ENCODE data around the gene RPL31. TPM values are rescaled to one million over a fixed set of nuclear protein-coding genes. Genes with fewer than 3 reads are reported as not detected.

The RPL31 gene
- total RNA-seq, 1 donor from 2014 or later, result 1,439 TPM

DNA sequence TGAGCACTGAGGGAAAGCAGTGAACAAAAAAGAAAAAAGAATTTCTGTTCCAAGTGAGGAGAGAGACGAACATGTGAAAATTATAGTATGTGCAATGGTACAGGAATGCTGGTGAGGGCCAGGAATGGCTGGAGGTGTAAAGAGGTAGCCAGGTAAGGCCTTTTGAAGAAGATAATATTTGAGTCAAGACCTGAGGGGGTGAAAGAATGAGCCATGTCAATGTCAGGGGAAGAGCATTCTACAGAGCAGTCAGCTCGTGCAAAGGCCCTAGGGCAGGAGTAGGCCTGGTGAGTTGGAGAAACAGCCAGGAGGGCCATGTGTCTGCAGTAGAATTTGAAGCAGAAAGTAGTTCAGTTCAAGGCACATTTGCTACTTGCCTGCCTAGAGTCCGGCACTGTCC is 12.4 kb upstream of the RPL31 start:
- H3K27ac Mint-ChIP-seq (ENCODE audit: unreplicated experiment), result no peak overlapping the region

DNA sequence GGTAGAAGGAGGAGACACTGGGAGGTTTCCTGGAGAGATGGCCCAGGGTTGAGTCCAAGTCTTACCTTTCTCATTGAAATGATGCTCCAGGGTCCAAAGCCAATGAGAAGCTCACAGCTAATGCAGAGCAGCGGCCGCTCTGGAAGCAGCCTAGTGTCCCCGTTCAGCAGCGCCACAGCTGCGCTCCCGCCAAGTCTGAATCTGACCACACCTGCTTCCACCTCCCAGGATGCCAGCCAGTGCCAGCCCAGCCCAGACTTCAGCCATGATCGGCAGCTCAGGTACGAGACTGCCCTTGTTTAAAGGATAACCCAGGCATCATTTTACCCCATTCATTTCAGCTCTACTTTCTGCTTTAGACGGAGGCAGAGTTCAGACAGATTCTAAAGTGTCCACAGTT is 11.9 kb upstream of the RPL31 start:
- Mint-ChIP-seq H3K9me3 (no peaks in the 10 kb centered on the region), H3K4me1 (no peaks in the 10 kb centered on the region), H3K27me3 (ENCODE audit: low read depth) (no peaks in the 10 kb centered on the region), H3K27ac (ENCODE audit: unreplicated experiment) (no peak overlapping the region), H3K36me3 (ENCODE audit: low read depth) (no peaks in the 10 kb centered on the region), H3K4me3 (no peak overlapping the region)
- TF ChIP-seq, protein P1, sequence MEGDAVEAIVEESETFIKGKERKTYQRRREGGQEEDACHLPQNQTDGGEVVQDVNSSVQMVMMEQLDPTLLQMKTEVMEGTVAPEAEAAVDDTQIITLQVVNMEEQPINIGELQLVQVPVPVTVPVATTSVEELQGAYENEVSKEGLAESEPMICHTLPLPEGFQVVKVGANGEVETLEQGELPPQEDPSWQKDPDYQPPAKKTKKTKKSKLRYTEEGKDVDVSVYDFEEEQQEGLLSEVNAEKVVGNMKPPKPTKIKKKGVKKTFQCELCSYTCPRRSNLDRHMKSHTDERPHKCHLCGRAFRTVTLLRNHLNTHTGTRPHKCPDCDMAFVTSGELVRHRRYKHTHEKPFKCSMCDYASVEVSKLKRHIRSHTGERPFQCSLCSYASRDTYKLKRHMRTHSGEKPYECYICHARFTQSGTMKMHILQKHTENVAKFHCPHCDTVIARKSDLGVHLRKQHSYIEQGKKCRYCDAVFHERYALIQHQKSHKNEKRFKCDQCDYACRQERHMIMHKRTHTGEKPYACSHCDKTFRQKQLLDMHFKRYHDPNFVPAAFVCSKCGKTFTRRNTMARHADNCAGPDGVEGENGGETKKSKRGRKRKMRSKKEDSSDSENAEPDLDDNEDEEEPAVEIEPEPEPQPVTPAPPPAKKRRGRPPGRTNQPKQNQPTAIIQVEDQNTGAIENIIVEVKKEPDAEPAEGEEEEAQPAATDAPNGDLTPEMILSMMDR (conservative IDR thresholded peaks at IDR 0.05), result no peak
- DNase-seq (ENCODE audit: low read depth, low spot score), result no peak

More for the DNA sequence above, 12.4 kb upstream of the RPL31 start:
- TF ChIP-seq, protein P1 (conservative IDR thresholded peaks at IDR 0.05), result no peak
- Mint-ChIP-seq H3K36me3 (ENCODE audit: low read depth) (no peaks in the 10 kb centered on the region), H3K4me3 (no peak overlapping the region), H3K27me3 (ENCODE audit: low read depth) (peaks cover 2% of the 10 kb centered on the region), H3K4me1 (peaks cover 4% of the 10 kb centered on the region), H3K9me3 (no peaks in the 10 kb centered on the region)
- DNase-seq (ENCODE audit: low read depth, low spot score), result no peak

DNA sequence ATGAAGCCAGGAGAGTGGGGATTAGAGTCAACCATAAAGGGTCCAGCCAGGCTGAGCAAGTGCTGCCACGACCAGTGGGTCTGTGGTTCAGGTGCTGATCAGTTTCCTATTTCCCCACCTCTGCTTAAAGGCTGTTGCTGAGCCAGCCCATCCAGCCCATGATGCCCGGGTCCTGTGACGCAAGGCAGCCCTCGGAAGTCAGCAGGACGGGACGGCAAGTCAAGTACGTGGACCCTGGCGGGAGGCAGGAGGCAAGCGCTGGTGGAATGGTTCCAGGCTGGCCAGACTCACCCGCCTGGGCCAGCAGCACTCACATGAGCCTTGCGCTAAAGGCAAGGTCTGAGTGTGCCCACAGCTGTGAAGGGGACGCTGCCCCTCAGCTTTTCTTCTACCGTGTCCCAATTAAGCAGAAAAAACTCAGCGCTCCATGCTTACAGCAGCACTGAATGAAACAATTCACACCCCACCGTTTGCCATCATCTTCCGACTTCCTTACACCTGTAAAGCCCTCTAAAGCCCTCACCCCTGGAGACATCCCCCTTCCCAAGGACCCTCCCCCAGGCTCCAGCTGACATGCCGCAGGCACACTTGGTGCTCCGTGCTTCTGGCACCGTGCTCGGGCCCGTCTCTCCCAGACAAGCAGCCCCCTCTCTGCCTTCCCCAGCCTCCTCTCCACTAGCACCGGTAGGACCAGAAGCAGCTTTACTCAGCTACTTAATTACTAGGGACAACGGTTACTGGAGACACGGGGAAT is 11.3 kb upstream of the RPL31 start:
- H3K4me3 Mint-ChIP-seq, result no peak overlapping the region
- no peaks in the 10 kb centered on the region for H3K27me3 Mint-ChIP-seq (ENCODE audit: low read depth)
- H3K4me1 Mint-ChIP-seq, result no peaks in the 10 kb centered on the region
- H3K27ac Mint-ChIP-seq (ENCODE audit: unreplicated experiment), result no peak overlapping the region
- TF ChIP-seq, protein P1 (conservative IDR thresholded peaks at IDR 0.05), result no peak
- H3K36me3 Mint-ChIP-seq (ENCODE audit: low read depth), result no peaks in the 10 kb centered on the region
- no peaks in the 10 kb centered on the region for H3K9me3 Mint-ChIP-seq
- DNase-seq (ENCODE audit: low read depth, low spot score), result no peak

DNA sequence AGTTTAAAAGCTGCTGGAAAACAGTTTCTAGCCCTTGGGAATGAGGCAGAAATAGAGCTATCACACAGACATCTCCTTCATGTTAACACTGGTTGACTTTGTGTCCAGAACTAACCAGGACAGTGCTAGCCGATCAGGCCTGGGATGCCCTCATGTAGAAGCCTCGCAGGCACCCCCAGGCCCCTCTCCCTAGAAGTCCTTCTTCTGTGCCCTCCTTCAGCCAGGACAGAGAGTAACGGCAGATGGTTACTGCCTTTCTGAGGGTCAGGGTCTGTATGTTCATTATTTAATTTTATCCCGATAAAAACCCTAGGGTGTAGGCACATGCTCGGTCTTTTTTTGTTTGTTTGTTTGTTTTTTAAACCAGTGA is 10.7 kb upstream of the RPL31 start:
- Mint-ChIP-seq H3K27me3 (ENCODE audit: low read depth) (no peaks in the 10 kb centered on the region), H3K36me3 (ENCODE audit: low read depth) (no peaks in the 10 kb centered on the region), H3K4me1 (no peaks in the 10 kb centered on the region), H3K9me3 (no peaks in the 10 kb centered on the region), H3K4me3 (no peak overlapping the region), H3K27ac (ENCODE audit: unreplicated experiment) (no peak overlapping the region)
- TF ChIP-seq, protein P1 (conservative IDR thresholded peaks at IDR 0.05), result no peak
- no peak for DNase-seq (ENCODE audit: low read depth, low spot score)

DNA sequence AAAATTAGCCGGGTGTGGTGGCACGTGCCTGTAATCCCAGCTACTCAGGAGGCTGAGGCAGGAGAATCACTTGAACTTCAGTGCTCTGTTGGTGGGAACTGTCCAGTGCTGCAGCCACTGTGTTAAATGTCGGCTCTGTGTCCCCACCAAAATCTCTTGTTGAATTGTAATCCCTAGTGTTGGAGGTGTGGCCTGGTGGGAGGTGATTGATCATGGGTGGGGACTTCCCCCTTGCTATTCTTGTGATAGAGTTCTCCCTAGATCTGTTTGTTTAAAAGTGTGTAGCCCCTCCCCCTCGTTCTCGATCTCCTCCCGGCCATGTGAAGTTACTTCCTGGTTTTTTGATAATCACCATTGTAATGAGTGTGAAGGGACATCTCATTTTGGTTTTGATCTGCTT is 9.8 kb upstream of the RPL31 start:
- Mint-ChIP-seq H3K4me3 (no peak overlapping the region), H3K27me3 (ENCODE audit: low read depth) (no peaks in the 10 kb centered on the region), H3K36me3 (ENCODE audit: low read depth) (no peaks in the 10 kb centered on the region), H3K4me1 (no peaks in the 10 kb centered on the region), H3K27ac (ENCODE audit: unreplicated experiment) (no peak overlapping the region), H3K9me3 (no peaks in the 10 kb centered on the region)
- TF ChIP-seq, protein P1 (conservative IDR thresholded peaks at IDR 0.05), result no peak
- DNase-seq (ENCODE audit: low read depth, low spot score), result no peak
